Activated T-helper 1 cell treated with Interleukin-2 at 50 U/mL for 16 hours (primary cell): Measurements from ENCODE around the gene GTF2A1L.
"Not testable (repeated sequence)": the region's sequence is repeated elsewhere in the genome, so short reads cannot be mapped to it uniquely, and the experiment has no call there.

Experiments used
- DNase-seq: peaks from one replicate; pipeline ENCODE4 v3.0.0-alpha.2; 2020; ENCODE audit warnings: low read depth

The GTF2A1L gene

DNA sequence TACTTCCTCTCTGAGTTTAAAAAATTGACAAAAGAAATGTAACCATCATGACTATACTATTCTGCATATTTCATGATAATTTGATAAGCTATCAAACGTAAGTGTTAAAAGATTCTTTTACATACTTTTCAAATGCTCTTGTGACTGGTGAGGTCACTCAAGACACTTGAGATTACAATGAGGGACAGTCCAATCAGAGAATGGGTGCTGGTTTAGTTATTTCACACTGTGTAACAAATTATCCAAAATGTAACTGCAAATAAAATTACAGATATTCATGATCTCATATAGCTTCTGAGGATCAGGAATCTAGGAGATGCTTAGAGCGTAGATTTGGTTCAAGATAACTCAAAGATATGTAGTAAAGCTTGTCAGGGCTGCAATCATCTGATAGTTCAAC lies 4.4 kb upstream of the GTF2A1L start:
- no peak for DNase-seq

DNA sequence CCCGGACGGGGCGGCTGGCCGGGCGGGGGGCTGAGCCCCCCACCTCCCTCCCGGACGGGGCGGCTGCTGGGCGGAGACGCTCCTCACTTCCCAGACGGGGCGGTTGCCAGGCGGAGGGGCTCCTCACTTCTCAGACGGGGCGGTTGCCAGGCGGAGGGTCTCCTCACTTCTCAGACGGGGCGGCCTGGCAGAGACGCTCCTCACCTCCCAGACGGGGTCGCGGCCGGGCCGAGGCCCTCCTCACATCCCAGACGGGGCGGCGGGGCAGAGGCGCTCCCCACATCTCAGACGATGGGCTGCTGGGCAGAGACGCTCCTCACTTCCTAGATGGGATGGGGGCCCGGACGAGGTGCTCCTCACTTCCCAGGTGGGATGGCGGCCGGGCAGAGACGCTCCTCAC lies 3.1 kb upstream of the GTF2A1L start:
- DNase-seq = not testable (repeated sequence)

DNA sequence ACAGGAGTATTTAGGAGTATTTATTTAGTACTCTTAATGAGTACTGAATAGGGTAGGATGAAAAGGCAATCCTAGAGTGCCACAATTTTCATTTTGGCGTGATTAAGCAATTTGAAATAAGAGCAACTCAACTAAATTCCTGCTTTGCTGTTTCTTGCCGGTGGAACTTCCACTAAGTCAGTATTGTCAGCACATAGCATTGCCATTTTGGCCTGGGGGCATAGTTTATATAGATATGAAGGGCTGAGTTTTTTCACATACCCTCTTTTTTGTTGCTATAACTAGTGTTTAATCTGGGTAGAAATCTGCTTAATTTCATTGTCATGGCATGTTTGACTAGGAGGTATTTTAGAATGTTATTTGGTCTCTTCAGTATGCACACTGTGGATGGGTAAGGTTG lies 1.9 kb downstream of the GTF2A1L start:
- DNase-seq = no peak

DNA sequence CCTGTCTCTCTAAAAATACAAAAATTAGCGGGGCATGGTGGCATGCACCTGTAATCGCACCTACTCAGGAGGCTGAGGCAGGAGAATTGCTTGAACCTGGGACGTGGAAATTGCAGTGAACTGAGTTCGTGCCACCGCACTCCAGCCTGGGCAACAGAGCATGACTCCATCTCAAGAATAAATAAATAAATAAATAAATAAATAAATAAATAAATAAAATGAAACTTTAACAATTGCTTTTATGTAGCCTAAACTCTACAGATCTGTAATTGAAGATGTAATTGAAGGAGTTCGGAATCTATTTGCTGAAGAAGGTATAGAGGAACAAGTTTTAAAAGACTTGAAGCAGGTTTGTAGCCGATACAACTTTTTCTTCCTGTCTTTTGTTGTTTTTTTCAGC lies 2.9 kb downstream of the GTF2A1L start:
- DNase-seq = no peak

DNA sequence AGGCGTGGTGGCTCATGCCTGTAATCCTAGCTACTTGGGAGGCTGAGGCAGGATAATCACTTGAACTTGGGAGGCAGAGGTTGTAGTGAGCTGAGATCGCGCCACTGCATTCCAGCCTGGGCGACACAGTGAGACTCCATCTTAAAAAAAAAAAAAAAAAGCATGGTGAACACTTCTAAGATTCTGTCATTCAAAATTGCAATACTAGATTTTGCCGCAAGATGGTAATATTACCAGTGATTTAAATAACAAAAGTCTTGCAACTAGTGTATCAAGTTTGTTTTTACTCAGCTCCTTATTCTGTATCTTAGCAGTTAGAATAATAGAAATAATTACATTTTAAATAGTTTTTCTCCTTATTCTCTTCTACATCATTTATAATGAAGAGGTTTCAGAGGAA lies 5.0 kb downstream of the GTF2A1L start:
- DNase-seq = not testable (repeated sequence)

DNA sequence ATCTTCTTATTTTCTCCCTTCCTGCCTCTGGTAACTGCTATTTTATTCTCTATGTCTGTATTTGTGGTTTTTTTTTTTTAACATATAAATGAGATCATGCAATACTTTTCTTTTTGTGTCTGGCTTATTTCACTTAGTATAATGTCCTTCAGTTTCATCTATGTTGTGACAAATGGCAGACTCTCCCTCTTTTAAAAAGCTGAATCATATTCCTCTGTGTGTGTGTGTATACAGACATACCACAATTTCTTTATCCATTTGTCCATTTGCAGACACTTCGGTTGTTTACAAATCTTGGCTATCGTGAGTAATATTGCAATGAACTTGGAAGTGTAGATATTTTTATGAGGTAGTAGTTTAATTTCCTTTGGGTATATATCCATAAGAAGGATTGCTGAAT lies 7.0 kb downstream of the GTF2A1L start:
- no peak for DNase-seq

DNA sequence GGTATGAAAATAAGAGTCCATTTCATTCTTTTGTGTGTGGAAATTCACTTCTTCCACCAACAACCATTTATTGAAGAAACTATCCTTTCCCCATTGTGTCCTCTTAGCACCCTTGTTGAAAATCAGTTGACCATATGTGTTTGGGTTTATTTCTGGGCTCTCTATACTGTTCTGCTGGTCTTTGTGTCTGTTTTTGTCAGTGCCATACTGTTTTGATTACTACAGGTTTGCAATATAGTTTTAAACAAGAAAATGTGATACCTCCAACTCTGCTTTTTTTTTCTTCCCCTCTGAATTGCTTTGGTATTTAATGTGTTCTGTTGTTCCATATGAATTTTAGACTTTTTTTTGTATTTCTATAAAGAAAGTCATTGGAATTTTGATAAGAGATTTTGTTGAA lies 8.4 kb downstream of the GTF2A1L start:
- no peak for DNase-seq

DNA sequence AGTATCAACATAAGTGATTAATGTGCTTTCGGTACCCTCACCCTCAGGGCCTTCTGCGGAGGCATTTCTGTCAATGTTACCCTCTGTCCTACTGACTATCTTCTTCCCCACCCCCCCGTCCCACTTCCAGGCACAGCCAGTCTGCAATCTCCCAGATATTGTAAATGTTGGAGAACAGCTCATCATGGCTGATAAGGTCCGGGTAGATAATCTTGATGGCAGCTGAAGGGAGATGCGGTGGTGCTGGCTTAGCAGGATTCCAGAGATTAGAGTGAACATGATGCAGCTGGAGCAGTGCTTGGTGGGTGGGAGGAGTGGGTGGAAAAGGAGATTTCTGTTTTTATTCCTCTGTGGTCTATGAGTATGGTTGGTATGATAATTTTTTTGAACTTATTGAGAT lies 15.5 kb downstream of the GTF2A1L start:
- DNase-seq = no peak

DNA sequence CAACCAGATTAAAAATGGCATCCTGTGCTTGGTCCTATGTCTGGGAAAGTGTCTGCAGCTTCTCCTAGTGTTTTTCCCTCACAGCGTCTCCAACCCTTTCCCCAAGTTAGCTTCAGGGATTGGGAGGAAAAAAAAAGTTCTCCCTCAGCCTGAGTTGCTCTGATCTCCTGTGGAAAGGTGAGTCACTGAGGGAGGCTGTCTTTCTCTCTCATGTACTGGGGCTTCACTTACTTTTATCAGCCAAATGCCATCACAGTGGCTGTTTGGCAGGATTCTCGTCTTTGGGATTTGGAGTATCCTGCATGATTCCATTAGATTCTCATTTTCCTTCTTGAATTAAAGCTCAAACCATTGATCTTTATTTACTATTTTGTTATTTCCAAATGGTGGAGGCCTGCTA lies 18.1 kb downstream of the GTF2A1L start:
- no peak for DNase-seq

DNA sequence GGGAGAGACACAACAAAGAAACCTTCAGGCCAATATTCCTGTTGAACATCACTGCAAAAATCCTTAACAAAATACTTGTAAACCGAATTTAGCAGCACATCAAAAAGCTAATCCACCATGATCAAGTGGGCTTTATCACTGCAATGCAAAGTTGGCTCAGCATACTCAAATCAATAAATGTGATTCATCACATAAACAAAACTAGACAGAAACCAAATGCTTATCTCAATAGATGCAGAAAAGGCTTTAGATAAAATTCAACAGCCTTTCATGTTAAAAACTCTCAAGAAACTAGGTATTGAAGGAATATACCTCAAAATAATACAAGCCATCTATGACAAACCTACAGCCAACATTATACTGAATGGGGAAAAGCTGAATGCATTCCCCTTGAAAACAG lies 20.6 kb downstream of the GTF2A1L start:
- DNase-seq = no peak

DNA sequence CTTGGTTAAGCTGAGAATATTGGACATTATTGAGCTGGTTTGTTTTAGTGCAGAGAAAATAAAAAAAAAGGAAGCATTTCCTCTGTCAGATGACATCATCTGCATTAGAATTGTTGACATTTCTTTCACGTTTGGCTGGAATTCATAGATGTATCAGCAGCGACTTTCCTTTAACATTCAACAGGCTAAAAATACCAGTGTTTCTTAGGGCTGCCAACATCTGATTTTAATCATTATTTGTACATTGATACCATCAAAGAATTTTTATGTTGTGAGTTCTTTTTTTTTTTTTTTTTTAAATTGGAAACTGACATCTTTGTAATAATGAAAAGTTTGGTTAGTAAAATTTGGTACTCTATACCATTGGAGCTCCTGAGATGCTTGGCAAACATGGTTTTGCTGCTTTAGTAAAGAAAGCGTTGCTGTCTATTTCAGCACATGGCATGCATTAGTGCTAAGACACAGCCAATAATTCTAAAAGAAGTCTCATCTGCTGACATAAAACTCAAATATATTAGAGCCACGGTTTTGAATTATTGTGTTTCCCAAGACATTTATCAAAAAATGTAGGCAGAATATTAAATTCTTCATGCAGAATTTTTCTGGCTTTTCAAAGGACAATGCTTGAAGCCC lies 33.6 kb downstream of the GTF2A1L start:
- no peak for DNase-seq

DNA sequence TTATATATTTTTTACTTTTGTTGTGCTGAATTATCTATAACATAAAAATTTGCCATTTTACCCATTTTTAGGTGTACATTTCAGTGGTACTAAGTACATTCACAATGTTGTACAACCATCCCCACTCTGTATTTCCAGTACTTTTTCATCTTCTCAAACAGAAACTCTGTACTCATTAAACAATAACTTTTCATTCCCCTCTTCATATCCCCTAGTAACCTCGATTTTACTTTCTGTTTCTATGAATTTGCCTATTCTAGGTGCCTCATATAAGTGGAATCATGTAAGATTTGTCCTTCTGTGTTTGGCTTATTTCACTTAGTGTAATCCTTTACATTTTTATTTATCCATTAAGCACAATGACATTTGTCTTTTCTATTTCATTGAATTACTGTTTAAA lies 51.3 kb downstream of the GTF2A1L start:
- DNase-seq = no peak

DNA sequence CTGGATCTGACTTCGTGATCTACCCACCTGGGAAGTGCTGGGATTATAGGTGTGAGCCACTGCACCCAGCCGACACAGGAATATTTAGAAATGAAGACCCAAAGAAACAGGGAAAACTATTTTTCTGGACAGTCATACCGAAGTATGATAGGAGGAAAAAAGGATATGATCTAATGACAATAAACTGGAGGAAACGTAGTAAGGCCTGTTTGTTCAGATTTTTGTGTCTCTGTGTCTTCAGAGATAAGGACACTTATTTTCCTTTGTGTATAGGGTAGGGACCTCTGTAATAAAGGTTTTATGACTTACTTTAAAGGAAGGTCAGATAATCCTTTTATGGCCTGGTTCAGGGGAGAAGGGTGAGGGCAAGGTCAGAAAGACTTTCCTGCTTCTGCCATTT lies 55.9 kb downstream of the GTF2A1L start:
- no peak for DNase-seq

DNA sequence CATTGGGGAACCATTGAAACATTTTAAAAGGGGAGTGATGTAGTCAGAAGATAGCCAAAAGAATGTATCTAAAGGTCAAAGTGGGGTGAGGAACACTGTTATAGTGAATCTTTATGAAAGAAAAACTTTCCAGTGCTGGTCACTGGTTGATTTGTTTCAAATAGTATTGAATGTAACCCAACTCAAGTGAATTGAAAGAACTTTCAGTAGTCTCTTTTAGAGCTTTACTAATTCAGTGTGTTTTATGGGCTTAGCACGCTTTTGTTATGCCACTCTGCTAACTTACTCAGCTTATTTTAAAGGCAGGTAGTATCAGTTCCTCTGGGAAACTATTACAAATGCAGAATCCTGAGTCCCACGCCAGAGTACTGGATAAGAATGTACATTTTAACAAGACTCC lies 57.3 kb downstream of the GTF2A1L start:
- no peak for DNase-seq

DNA sequence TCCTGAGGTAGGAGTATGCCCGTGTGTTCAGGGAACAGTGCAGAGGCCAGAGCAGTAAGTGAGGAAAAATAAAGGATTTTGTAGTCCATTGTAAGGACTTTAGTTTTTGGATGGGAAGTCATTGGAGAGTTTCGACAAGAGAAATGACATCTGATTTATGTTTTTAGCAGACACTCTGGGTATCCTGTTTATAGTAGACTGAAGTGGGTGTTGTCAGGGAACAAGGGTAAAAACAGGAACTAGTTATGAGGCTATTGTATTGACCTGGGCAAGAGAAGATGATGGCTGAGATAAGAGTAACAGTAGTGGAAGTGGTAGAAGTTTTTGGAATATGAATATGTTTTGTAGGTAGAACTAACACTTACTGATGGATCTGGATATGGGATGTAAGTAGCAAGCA lies 59.8 kb downstream of the GTF2A1L start:
- no peak for DNase-seq

DNA sequence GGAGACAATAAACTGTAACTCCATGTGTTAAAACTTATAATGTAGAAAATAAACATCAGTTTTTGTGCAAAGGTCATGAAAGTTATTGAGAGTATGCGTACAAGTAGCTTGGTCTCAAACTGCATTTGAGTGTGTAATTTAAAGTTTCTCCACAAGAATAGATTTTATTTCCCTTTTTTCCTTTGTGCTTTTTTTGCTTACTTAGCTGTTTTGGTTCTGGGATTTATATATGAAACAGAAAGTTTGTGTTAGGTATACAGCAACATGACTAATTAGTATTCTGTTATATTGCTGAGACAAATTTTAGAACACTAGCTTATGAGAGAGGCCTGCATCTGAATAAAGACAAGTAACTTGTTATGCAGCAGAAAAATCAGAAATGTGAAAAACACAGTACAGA lies 67.5 kb downstream of the GTF2A1L start:
- DNase-seq = no peak

DNA sequence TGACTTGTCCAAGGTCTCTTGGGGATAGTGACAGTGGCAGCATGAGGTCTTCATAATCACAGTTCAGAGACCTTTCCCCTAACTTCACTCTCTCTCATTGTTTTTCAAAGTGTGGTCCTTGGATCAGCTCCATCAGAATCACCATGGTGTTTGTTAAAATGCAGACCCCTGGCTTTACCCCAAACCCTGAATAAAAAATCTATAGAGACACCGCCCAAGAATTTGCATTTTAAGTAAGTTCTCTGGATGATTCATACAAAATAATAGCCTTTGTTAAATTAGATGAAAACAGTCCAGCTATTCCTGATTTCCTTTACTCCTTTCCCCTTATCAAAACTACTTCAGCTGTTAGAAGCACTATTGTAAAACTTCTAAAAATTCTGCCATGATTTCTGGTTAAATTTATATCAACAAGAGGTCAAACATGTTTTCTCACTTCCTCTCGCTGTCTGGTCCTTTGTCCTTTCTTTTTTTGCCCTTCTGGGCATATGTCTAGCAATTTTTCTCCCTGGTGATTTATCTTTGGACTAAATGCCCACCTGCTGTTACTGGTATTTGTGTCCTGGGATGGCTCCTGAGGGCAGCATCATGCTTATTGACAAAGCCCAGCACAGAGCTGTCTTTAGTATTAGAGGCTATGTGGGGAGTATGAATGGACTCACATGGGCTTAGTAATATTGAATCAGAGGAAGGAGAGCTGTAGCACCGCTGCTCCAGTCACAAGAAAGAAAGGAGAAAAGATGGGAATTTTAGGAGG lies 74.5 kb downstream of the GTF2A1L start:
- no peak for DNase-seq

DNA sequence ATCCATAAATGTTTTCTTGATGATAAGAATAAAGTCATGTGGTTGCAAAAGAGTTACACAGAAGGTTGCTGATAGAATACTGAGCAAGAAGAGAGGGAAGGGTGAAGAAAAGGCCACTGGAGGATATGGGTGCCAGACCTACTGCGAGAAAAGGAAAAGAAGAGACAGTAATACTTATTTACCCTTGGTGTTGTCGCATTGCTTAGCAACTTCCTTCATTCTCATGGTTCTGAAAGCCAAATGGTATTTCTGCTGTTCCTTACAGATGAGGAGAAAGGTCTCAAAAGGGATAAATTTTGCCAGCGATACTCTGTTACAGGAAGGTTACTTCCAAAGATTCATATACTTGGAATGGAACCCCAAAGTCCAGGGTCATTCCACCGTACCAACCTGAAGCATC lies 75.4 kb downstream of the GTF2A1L start:
- DNase-seq = no peak

DNA sequence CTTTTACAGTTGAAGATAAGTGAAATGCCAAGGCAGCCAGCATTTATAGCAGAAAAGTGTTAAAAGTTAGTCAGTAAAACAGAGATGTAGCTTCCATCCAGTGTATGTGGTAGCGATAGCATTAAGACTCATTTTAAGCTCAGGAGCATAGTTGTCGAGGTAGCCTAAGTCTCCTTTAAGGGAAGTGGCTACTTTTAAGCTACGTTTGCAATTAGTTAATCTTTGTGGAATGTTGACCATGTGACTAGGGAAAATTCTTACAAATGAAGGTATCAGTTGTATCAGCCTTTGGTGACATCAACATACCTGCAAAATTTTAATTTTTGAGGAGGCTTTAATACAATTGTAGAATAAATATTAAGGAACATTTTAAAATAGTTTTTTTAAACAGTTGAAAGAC lies 76.0 kb downstream of the GTF2A1L start:
- DNase-seq = no peak

DNA sequence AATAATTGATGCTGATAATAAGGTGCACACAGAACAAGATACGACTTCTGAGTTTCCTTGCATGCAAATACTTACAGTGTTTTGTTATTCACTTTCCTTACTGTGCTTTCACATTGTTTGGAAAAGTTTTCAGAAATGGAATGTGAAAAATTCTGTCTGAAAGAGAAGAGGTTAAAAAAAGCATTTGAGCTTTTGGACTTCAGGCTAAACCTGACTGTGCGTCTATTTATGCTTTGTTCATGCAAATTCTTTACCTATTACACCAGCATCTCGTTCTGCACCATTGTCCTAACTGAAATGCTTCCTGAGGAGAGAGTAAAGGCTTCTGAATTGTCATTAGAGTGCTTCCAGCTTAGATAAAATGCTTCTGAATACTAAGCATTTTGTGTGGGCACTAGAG lies 76.5 kb downstream of the GTF2A1L start:
- no peak for DNase-seq

DNA sequence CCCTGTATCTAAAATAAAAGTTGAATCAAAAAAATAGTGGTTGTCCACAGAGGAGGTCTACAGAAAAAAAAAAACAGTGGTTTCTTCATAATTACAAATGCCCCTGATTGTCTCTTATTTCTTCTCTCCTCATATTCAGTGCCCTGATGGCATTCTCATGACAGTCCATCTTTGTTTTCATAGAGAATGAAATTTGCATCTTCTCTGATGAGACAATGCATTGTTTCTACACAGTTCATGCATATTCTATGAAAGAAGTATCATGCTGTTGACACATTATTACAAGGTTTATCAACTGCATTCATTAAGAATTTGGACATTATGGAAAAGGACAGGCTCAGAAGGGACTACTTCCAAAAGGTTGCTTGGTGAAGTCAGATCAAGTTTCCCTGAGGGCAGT lies 78.3 kb downstream of the GTF2A1L start:
- DNase-seq = no peak

DNA sequence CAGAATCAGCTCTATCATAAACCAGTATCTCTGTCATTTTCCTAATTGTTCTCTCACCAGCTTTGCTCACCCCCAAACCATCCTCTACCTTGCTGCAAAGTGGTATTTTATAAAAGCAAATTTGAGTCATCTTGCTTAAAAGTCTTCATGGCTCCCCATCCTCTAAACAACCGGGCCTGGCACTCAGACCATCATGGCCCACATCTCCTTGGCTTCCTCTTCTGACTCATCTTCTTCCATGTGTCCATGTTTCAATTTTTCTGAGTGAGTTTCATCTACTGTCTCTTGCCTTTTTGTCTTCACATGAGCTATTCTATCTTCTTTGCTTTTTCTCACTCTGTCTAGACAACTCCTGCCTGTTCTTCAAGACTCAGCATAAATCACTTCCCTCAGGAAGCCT lies 79.2 kb downstream of the GTF2A1L start:
- DNase-seq = no peak

DNA sequence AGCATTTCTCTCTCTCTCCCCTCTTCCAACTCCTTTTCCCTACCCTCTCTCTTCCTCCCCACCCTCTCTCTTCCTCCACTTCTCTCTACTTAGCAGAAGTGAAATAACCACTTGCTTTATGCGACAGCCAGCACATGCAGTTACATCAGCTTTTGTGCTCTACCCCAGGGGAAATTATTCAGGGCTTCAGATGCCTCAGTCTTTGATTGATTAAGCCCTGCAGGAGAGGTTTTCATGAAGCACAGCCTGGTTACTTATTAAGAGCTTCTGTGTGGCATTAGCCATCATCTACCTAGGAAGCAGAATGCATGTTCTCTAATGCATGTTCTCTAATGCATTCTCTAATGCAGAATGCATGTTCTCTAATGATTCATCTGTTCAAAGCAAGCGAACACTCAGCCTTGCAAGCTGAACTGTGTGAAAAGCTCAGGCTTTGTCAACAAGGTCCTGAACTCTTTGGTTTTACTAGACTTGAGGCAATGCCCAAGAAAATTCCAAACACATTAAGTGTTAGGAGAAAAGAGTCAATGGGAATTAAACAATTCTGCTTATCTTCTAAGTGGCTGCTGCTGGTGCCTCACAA lies 81.8 kb downstream of the GTF2A1L start:
- no peak for DNase-seq

DNA sequence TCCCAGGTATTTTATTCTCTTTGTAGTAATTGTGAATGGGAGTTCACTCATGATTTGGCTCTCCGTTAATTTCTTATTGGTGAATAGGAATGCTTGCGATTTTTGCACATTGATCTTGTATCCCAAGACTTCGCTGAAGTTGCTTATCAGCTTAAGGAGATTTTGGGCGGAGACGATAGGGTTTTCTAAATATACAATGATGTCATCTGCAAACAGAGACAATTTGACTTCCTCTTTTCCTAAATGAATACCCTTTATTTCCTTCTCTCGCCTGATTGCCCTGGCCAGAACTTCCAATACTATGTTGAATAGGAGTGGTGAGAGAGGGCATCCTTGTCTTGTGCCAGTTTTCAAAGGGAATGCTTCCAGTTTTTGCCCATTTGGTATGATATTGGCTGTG lies 86.0 kb downstream of the GTF2A1L start:
- not testable (repeated sequence) for DNase-seq
